NB4 (cell line): Measurements from ENCODE around the gene IGF2BP3.

Experiments
- CTCF ChIP-seq: IDR thresholded peaks from one replicate; pipeline ENCODE4 v1.5.1; 2012; ENCODE audit warnings: low read depth, low read length
- MAX ChIP-seq: IDR thresholded peaks from 2 replicates; pipeline ENCODE4 v1.6.1; 2011; ENCODE audit warnings: low read depth, low read length
- MYC ChIP-seq: IDR thresholded peaks from 2 replicates; pipeline ENCODE4 v1.6.1; 2011; ENCODE audit warnings: low read depth, low read length
- POLR2A ChIP-seq: IDR thresholded peaks from 2 replicates; pipeline ENCODE4 v1.6.1; 2011; ENCODE audit warnings: mild to moderate bottlenecking; ENCODE audit not compliant: insufficient read length; ENCODE audit errors: extremely low read depth

GRCh38 chr7:23494009-23494408 is 23.7 kb upstream of the IGF2BP3 start:
- TF ChIP-seq CTCF (no peak), POLR2A (no peak), MYC (no peak), MAX (no peak)
